HepG2 (cell line): Measurements from ENCODE around the gene CAPN10.

Experiments
- MLX ChIP-seq: IDR thresholded peaks from 2 replicates; pipeline ENCODE4 v1.6.1; 2016
- TAF1 ChIP-seq: sonication (generic); formaldehyde crosslinking; IDR thresholded peaks from 2 replicates; pipeline ENCODE4 v1.4.0; 2020; ENCODE audit warnings: missing genetic modification reagents

GRCh38 chr2:240647503-240648154 lies 61.1 kb downstream of the CAPN10 start:
- TF ChIP-seq MLX (CRISPR knock-in tag) (no peak), TAF1 (CRISPR knock-in tag) (no peak)
